Progenitor cell of endocrine pancreas (in vitro differentiated cells): Measurements from ENCODE around the gene SETBP1. TPM values are rescaled to one million over a fixed set of nuclear protein-coding genes. Genes with fewer than 3 reads are reported as not detected.

Experiments
- DNase-seq: peaks from one replicate; pipeline ENCODE4 v3.0.0; 2021; ENCODE audit warnings: low spot score; ENCODE audit not compliant: unreplicated experiment
- H3K27ac Mint-ChIP-seq: 2 replicates; pipeline ENCODE4 v1.8.0; 2021; ENCODE audit warnings: mild to moderate bottlenecking, moderate library complexity, mixed read lengths
- H3K27me3 Mint-ChIP-seq: 2 replicates; pipeline ENCODE4 v1.8.0; 2021; ENCODE audit warnings: mixed read lengths
- H3K36me3 Mint-ChIP-seq: 2 replicates; pipeline ENCODE4 v1.8.0; 2022; ENCODE audit warnings: mixed read lengths; ENCODE audit not compliant: insufficient read depth
- H3K4me1 Mint-ChIP-seq: 2 replicates; pipeline ENCODE4 v1.8.0; 2021; ENCODE audit warnings: low read depth, mixed read lengths
- H3K4me3 Mint-ChIP-seq: 2 replicates; pipeline ENCODE4 v1.8.0; 2021; ENCODE audit warnings: low read depth, mild to moderate bottlenecking, moderate library complexity, mixed read lengths
- H3K9me3 Mint-ChIP-seq: 2 replicates; pipeline ENCODE4 v1.8.0; 2021; ENCODE audit warnings: low read depth, mixed read lengths
- CTCF ChIP-seq: fragments of 200-600 bp; sonication (generic); IDR thresholded peaks from one replicate; pipeline ENCODE4 v1.5.0; 2021; ENCODE audit warnings: antibody characterized with exemption, mild to moderate bottlenecking; ENCODE audit not compliant: unreplicated experiment
- total RNA-seq: library from RNA; stranded (reverse); gene quantifications from 2 replicates; pipeline ENCODE4 v1.2.1, GENCODE V29; 2021

SETBP1 gene
- total RNA-seq, 1 donor from 2014 or later = 30.8 TPM

- Mint-ChIP-seq H3K9me3 (no peaks in the 10 kb centered on the region), H3K4me3 (no peak overlapping the region), H3K36me3 (peaks cover 10% of the 10 kb centered on the region), H3K27ac (no peak overlapping the region), H3K4me1 (peaks cover 7% of the 10 kb centered on the region), H3K27me3 (no peaks in the 10 kb centered on the region)
- no peak for TF ChIP-seq CTCF
- no peak for DNase-seq
These were observed 279.9 kb downstream of the SETBP1 start for GRCh38 chr18:44960580-44960979.

- H3K27ac Mint-ChIP-seq = no peak overlapping the region
- no peak overlapping the region for H3K4me3 Mint-ChIP-seq
- peaks cover 7% of the 10 kb centered on the region for H3K4me1 Mint-ChIP-seq
- peaks cover 9% of the 10 kb centered on the region for H3K36me3 Mint-ChIP-seq
- H3K27me3 Mint-ChIP-seq = no peaks in the 10 kb centered on the region
- H3K9me3 Mint-ChIP-seq = no peaks in the 10 kb centered on the region
- TF ChIP-seq CTCF = no peak
- DNase-seq = no peak
These were observed 280.8 kb downstream of the SETBP1 start for GRCh38 chr18:44961288-44961995.

GRCh38 chr18:44967599-44967998, 286.9 kb downstream of the SETBP1 start:
- TF ChIP-seq CTCF = no peak
- no peak for DNase-seq
- Mint-ChIP-seq H3K27ac (no peak overlapping the region), H3K4me3 (no peak overlapping the region), H3K27me3 (no peaks in the 10 kb centered on the region), H3K36me3 (peaks cover 5% of the 10 kb centered on the region), H3K4me1 (no peaks in the 10 kb centered on the region), H3K9me3 (no peaks in the 10 kb centered on the region)

GRCh38 chr18:44968336-44968735, 287.6 kb downstream of the SETBP1 start:
- DNase-seq = no peak
- Mint-ChIP-seq H3K9me3 (no peaks in the 10 kb centered on the region), H3K4me1 (no peaks in the 10 kb centered on the region), H3K27ac (no peak overlapping the region), H3K36me3 (peaks cover 5% of the 10 kb centered on the region), H3K4me3 (no peak overlapping the region), H3K27me3 (no peaks in the 10 kb centered on the region)
- TF ChIP-seq CTCF = no peak

GRCh38 chr18:44969214-44969795, 288.6 kb downstream of the SETBP1 start:
- Mint-ChIP-seq H3K4me1 (peaks cover 2% of the 10 kb centered on the region), H3K4me3 (no peak overlapping the region), H3K27me3 (no peaks in the 10 kb centered on the region), H3K9me3 (no peaks in the 10 kb centered on the region), H3K36me3 (peaks cover 5% of the 10 kb centered on the region), H3K27ac (no peak overlapping the region)
- no peak for DNase-seq
- no peak for TF ChIP-seq CTCF
